ENCODE results near the gene ARHGEF37.

GRCh38 chr5:149545327-149545726, 36.0 kb upstream of the ARHGEF37 start:
- no peak for TF ChIP-seq CEBPB (IDR thresholded peaks at IDR 0.05)
- no peak for TF ChIP-seq FOXM1 (IDR thresholded peaks at IDR 0.05; ENCODE audit: borderline replicate concordance, low read depth)
- TF ChIP-seq ZBTB7A (IDR thresholded peaks at IDR 0.05; ENCODE audit: low read depth) = no peak
- TF ChIP-seq EP300 (IDR thresholded peaks at IDR 0.05; ENCODE audit: borderline replicate concordance) = no peak
- TF ChIP-seq, protein P1, sequence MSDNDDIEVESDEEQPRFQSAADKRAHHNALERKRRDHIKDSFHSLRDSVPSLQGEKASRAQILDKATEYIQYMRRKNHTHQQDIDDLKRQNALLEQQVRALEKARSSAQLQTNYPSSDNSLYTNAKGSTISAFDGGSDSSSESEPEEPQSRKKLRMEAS (IDR thresholded peaks at IDR 0.05) = no peak
- TF ChIP-seq RAD21 (IDR thresholded peaks at IDR 0.05; ENCODE audit: low read depth) = no peak
- TF ChIP-seq, protein P2, sequence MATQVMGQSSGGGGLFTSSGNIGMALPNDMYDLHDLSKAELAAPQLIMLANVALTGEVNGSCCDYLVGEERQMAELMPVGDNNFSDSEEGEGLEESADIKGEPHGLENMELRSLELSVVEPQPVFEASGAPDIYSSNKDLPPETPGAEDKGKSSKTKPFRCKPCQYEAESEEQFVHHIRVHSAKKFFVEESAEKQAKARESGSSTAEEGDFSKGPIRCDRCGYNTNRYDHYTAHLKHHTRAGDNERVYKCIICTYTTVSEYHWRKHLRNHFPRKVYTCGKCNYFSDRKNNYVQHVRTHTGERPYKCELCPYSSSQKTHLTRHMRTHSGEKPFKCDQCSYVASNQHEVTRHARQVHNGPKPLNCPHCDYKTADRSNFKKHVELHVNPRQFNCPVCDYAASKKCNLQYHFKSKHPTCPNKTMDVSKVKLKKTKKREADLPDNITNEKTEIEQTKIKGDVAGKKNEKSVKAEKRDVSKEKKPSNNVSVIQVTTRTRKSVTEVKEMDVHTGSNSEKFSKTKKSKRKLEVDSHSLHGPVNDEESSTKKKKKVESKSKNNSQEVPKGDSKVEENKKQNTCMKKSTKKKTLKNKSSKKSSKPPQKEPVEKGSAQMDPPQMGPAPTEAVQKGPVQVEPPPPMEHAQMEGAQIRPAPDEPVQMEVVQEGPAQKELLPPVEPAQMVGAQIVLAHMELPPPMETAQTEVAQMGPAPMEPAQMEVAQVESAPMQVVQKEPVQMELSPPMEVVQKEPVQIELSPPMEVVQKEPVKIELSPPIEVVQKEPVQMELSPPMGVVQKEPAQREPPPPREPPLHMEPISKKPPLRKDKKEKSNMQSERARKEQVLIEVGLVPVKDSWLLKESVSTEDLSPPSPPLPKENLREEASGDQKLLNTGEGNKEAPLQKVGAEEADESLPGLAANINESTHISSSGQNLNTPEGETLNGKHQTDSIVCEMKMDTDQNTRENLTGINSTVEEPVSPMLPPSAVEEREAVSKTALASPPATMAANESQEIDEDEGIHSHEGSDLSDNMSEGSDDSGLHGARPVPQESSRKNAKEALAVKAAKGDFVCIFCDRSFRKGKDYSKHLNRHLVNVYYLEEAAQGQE (IDR thresholded peaks at IDR 0.05; ENCODE audit: low read depth) = no peak

Data from Ishikawa (cell line).